CD4-positive, alpha-beta T cell treated with Interleukin-4 for 4 hours (primary cell): ENCODE data around the gene TRAPPC5.
A peak's percentile ranks its signal among the peaks of the same experiment; 100 is the strongest.

Experiments used
- DNase-seq: peaks from one replicate; pipeline ENCODE4 v3.0.0-alpha.2; 2020

The TRAPPC5 gene

GRCh38 chr19:7734220-7735203 lies 53.9 kb downstream of the TRAPPC5 start:
- DNase-seq, result peak; percentile 10

GRCh38 chr19:7736148-7736547 lies 55.5 kb downstream of the TRAPPC5 start:
- no peak for DNase-seq

- no peak for DNase-seq
These were observed 56.6 kb downstream of the TRAPPC5 start for GRCh38 chr19:7737215-7737614.
